ENCODE results near the gene BID. TPM values are rescaled to one million over a fixed set of nuclear protein-coding genes. Genes with fewer than 3 reads are reported as not detected.

BID gene
- total RNA-seq, 2 experiments from 2014 or later: 46.2 to 48.4 TPM

GRCh38 chr22:17814084-17814483, 39.8 kb upstream of the BID start:
- H3K4me3 Mint-ChIP-seq: no peak overlapping the region
- CTCF ChIA-PET: no interaction called here
- no peak for ATAC-seq
- peaks cover 3% of the 10 kb centered on the region for H3K36me3 Mint-ChIP-seq (ENCODE audit: low read depth)
- DNase-seq: no peak
- POLR2A ChIA-PET: no interaction called here
- H3K9me3 Mint-ChIP-seq (ENCODE audit: insufficient read depth): no peaks in the 10 kb centered on the region
- H3K4me1 Mint-ChIP-seq (ENCODE audit: low read depth): no peaks in the 10 kb centered on the region
- no peak overlapping the region for H3K27ac Mint-ChIP-seq
- H3K27me3 Mint-ChIP-seq (ENCODE audit: low read depth): no peaks in the 10 kb centered on the region

GRCh38 chr22:17811119-17811518, 36.9 kb upstream of the BID start:
- CTCF ChIA-PET: no interaction called here
- Mint-ChIP-seq H3K27me3 (ENCODE audit: low read depth) (no peaks in the 10 kb centered on the region), H3K36me3 (ENCODE audit: low read depth) (peaks cover 3% of the 10 kb centered on the region), H3K4me3 (no peak overlapping the region), H3K4me1 (ENCODE audit: low read depth) (no peaks in the 10 kb centered on the region), H3K27ac (no peak overlapping the region), H3K9me3 (ENCODE audit: insufficient read depth) (no peaks in the 10 kb centered on the region)
- ATAC-seq (no peak), DNase-seq (no peak)
- POLR2A ChIA-PET: no interaction called here

GRCh38 chr22:17810570-17811116, 36.4 kb upstream of the BID start:
- peaks cover 2% of the 10 kb centered on the region for H3K36me3 Mint-ChIP-seq (ENCODE audit: low read depth)

GRCh38 chr22:17808693-17809403, 34.6 kb upstream of the BID start:
- CTCF ChIA-PET: no interaction called here
- no peak for ATAC-seq
- H3K27me3 Mint-ChIP-seq (ENCODE audit: low read depth): no peaks in the 10 kb centered on the region
- H3K27ac Mint-ChIP-seq: no peak overlapping the region
- POLR2A ChIA-PET: no interaction called here
- H3K4me3 Mint-ChIP-seq: no peak overlapping the region
- no peaks in the 10 kb centered on the region for H3K36me3 Mint-ChIP-seq (ENCODE audit: low read depth)
- H3K4me1 Mint-ChIP-seq (ENCODE audit: low read depth): no peaks in the 10 kb centered on the region
- H3K9me3 Mint-ChIP-seq (ENCODE audit: insufficient read depth): no peaks in the 10 kb centered on the region
- DNase-seq: no peak

More at GRCh38 chr22:17810570-17811116, 36.4 kb upstream of the BID start:
- H3K4me1 Mint-ChIP-seq (ENCODE audit: low read depth): no peaks in the 10 kb centered on the region
- H3K27me3 Mint-ChIP-seq (ENCODE audit: low read depth): no peaks in the 10 kb centered on the region
- ATAC-seq (no peak), DNase-seq (no peak)
- CTCF ChIA-PET: no interaction called here
- no peak overlapping the region for H3K27ac Mint-ChIP-seq
- H3K4me3 Mint-ChIP-seq: no peak overlapping the region
- POLR2A ChIA-PET: no interaction called here
- no peaks in the 10 kb centered on the region for H3K9me3 Mint-ChIP-seq (ENCODE audit: insufficient read depth)

- Mint-ChIP-seq H3K4me1 (ENCODE audit: low read depth) (no peaks in the 10 kb centered on the region), H3K9me3 (ENCODE audit: insufficient read depth) (no peaks in the 10 kb centered on the region), H3K27ac (no peak overlapping the region), H3K4me3 (no peak overlapping the region), H3K36me3 (ENCODE audit: low read depth) (no peaks in the 10 kb centered on the region), H3K27me3 (ENCODE audit: low read depth) (no peaks in the 10 kb centered on the region)
- ChIA-PET POLR2A (no interaction called here), CTCF (no interaction called here)
- no peak for ATAC-seq
- DNase-seq: no peak
Measured at GRCh38 chr22:17807578-17808410, 33.5 kb upstream of the BID start.

- DNase-seq: no peak
- H3K4me3 Mint-ChIP-seq: no peak overlapping the region
- POLR2A ChIA-PET: no interaction called here
- H3K27me3 Mint-ChIP-seq (ENCODE audit: low read depth): no peaks in the 10 kb centered on the region
- no peaks in the 10 kb centered on the region for H3K36me3 Mint-ChIP-seq (ENCODE audit: low read depth)
- ATAC-seq: no peak
- H3K27ac Mint-ChIP-seq: no peak overlapping the region
- no peaks in the 10 kb centered on the region for H3K4me1 Mint-ChIP-seq (ENCODE audit: low read depth)
- CTCF ChIA-PET: no interaction called here
- H3K9me3 Mint-ChIP-seq (ENCODE audit: insufficient read depth): no peaks in the 10 kb centered on the region
Measured at GRCh38 chr22:17807086-17807485, 32.8 kb upstream of the BID start.

GRCh38 chr22:17806437-17806836, 32.2 kb upstream of the BID start:
- no peaks in the 10 kb centered on the region for H3K36me3 Mint-ChIP-seq (ENCODE audit: low read depth)
- CTCF ChIA-PET: interaction anchor here (0.6 kb wide), 1 partner anchor 21 kb away, joined by 3 read pairs; no protein-coding TSS in a partner anchor
- no peak overlapping the region for H3K27ac Mint-ChIP-seq
- POLR2A ChIA-PET: no interaction called here
- no peaks in the 10 kb centered on the region for H3K4me1 Mint-ChIP-seq (ENCODE audit: low read depth)
- no peaks in the 10 kb centered on the region for H3K9me3 Mint-ChIP-seq (ENCODE audit: insufficient read depth)
- H3K27me3 Mint-ChIP-seq (ENCODE audit: low read depth): no peaks in the 10 kb centered on the region
- no peak for ATAC-seq
- no peak overlapping the region for H3K4me3 Mint-ChIP-seq
- no peak for DNase-seq

GRCh38 chr22:17804331-17805080, 30.2 kb upstream of the BID start:
- H3K27ac Mint-ChIP-seq: no peak overlapping the region
- no peaks in the 10 kb centered on the region for H3K4me1 Mint-ChIP-seq (ENCODE audit: low read depth)
- ATAC-seq (no peak), DNase-seq (no peak)
- no peaks in the 10 kb centered on the region for H3K27me3 Mint-ChIP-seq (ENCODE audit: low read depth)
- no peaks in the 10 kb centered on the region for H3K36me3 Mint-ChIP-seq (ENCODE audit: low read depth)
- ChIA-PET POLR2A (no interaction called here), CTCF (interaction anchor here (0.9 kb wide), 1 partner anchor 19 kb away, joined by 3 read pairs; no protein-coding TSS in a partner anchor)
- H3K9me3 Mint-ChIP-seq (ENCODE audit: insufficient read depth): no peaks in the 10 kb centered on the region
- no peak overlapping the region for H3K4me3 Mint-ChIP-seq

- ATAC-seq: no peak
- POLR2A ChIA-PET: no interaction called here
- H3K9me3 Mint-ChIP-seq (ENCODE audit: insufficient read depth): no peaks in the 10 kb centered on the region
- CTCF ChIA-PET: interaction anchor here (0.9 kb wide), 1 partner anchor 272 kb away, joined by 3 read pairs; no protein-coding TSS in a partner anchor
- DNase-seq: no peak
- H3K4me3 Mint-ChIP-seq: no peak overlapping the region
- no peaks in the 10 kb centered on the region for H3K4me1 Mint-ChIP-seq (ENCODE audit: low read depth)
- H3K27me3 Mint-ChIP-seq (ENCODE audit: low read depth): no peaks in the 10 kb centered on the region
- H3K36me3 Mint-ChIP-seq (ENCODE audit: low read depth): no peaks in the 10 kb centered on the region
- H3K27ac Mint-ChIP-seq: no peak overlapping the region
Measured at GRCh38 chr22:17803609-17804270, 29.5 kb upstream of the BID start.

- no peaks in the 10 kb centered on the region for H3K27me3 Mint-ChIP-seq (ENCODE audit: low read depth)
Measured at GRCh38 chr22:17802822-17803221, 28.6 kb upstream of the BID start.

GRCh38 chr22:17802411-17802810, 28.1 kb upstream of the BID start:
- ATAC-seq (no peak), DNase-seq (no peak)
- ChIA-PET POLR2A (no interaction called here), CTCF (interaction anchor here (2.1 kb wide), 1 partner anchor 17 kb away, joined by 9 read pairs; no protein-coding TSS in a partner anchor)
- no peaks in the 10 kb centered on the region for H3K9me3 Mint-ChIP-seq (ENCODE audit: insufficient read depth)
- no peak overlapping the region for H3K4me3 Mint-ChIP-seq
- H3K27me3 Mint-ChIP-seq (ENCODE audit: low read depth): no peaks in the 10 kb centered on the region
- H3K36me3 Mint-ChIP-seq (ENCODE audit: low read depth): no peaks in the 10 kb centered on the region
- H3K27ac Mint-ChIP-seq: no peak overlapping the region
- peaks cover 4% of the 10 kb centered on the region for H3K4me1 Mint-ChIP-seq (ENCODE audit: low read depth)

More at GRCh38 chr22:17802822-17803221, 28.6 kb upstream of the BID start:
- Mint-ChIP-seq H3K9me3 (ENCODE audit: insufficient read depth) (no peaks in the 10 kb centered on the region), H3K4me1 (ENCODE audit: low read depth) (peaks cover 4% of the 10 kb centered on the region), H3K36me3 (ENCODE audit: low read depth) (no peaks in the 10 kb centered on the region), H3K27ac (no peak overlapping the region), H3K4me3 (no peak overlapping the region)
- ChIA-PET CTCF (interaction anchor here (0.9 to 2.1 kb wide), 2 partner anchors 18 to 273 kb away, joined by 3 to 9 read pairs; no protein-coding TSS in a partner anchor), POLR2A (no interaction called here)
- DNase-seq: no peak
- ATAC-seq: no peak

All from activated CD8-positive, alpha-beta T cell treated with anti-CD3 and anti-CD28 coated beads, Interleukin-2, amount 10 ng/mL, durations not matched to agents 7 days and 5 days (primary cell).